Measurements from ENCODE around the gene MEIS2. TPM values are rescaled to one million over a fixed set of nuclear protein-coding genes. Genes with fewer than 3 reads are reported as not detected.

The MEIS2 gene
- total RNA-seq, 2 experiments from 2014 or later, result 0.14 TPM; not detected in 1

DNA sequence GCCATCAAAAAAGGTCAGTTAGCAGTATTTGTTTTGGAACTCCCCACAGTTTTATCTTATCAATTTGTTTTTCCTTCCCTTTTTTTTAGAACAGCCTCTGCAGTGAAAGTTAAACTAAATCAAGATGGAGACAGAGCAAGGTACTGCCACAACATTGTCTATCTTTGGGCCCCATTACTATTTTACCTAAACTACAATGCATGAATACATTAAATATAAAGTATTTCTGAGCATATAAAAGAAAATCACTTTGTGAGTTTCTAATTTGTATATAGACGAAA lies 139.5 kb downstream of the MEIS2 start:
- no peaks in the 10 kb centered on the region for H3K4me1 Mint-ChIP-seq (ENCODE audit: low read depth)
- no peak overlapping the region for H3K4me3 Mint-ChIP-seq
- H3K27ac Mint-ChIP-seq, result no peak overlapping the region
- intact Hi-C loops (cut with micrococcal nuclease), result no loop called here
- H3K9me3 Mint-ChIP-seq, result no peaks in the 10 kb centered on the region
- ATAC-seq (no peak), DNase-seq (no peak)
- ChIA-PET CTCF (no interaction called here), POLR2A (no interaction called here)
- H3K36me3 Mint-ChIP-seq (ENCODE audit: low read depth), result no peaks in the 10 kb centered on the region
- H3K27me3 Mint-ChIP-seq, result peaks cover 2% of the 10 kb centered on the region
- TF ChIP-seq, protein P1, sequence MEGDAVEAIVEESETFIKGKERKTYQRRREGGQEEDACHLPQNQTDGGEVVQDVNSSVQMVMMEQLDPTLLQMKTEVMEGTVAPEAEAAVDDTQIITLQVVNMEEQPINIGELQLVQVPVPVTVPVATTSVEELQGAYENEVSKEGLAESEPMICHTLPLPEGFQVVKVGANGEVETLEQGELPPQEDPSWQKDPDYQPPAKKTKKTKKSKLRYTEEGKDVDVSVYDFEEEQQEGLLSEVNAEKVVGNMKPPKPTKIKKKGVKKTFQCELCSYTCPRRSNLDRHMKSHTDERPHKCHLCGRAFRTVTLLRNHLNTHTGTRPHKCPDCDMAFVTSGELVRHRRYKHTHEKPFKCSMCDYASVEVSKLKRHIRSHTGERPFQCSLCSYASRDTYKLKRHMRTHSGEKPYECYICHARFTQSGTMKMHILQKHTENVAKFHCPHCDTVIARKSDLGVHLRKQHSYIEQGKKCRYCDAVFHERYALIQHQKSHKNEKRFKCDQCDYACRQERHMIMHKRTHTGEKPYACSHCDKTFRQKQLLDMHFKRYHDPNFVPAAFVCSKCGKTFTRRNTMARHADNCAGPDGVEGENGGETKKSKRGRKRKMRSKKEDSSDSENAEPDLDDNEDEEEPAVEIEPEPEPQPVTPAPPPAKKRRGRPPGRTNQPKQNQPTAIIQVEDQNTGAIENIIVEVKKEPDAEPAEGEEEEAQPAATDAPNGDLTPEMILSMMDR (IDR thresholded peaks at IDR 0.05), result no peak

DNA sequence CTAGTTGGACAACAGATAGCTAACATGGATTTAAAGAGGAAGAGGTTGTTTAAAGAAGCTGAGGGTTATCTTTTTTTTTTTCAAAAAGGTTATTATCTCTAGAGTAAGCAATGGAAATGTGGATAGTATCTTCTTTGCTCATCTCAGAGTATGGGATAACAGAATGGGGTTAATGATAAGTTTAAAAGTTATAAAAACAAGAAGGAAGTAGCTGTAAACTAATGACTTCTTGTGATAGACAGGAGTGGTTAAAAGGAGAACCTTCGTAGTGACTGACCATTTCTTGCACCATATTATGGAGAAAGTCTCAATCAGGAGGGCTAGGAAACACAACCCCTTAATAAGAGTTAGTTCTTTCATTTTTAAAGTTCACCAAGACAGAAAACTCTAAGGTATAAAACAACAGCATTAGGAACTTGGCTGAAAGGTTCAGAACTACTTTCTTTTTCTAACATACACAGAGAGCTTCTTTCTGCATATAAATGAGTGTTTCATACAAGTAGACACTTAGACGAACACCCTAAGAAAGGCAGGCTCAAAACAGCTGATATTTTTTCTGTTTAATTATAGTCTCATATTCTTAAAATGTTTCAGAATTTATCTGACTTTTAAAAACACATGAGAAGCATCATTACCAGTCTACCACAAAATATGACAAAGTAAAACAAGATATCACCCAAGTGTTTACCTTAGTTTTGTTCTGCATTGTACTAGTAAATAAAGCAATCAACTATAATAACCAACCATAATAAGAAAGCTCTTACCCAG lies 140.0 kb downstream of the MEIS2 start:
- H3K36me3 Mint-ChIP-seq (ENCODE audit: low read depth), result no peaks in the 10 kb centered on the region
- TF ChIP-seq, protein P1 (IDR thresholded peaks at IDR 0.05), result no peak
- POLR2A ChIA-PET, result no interaction called here
- CTCF ChIA-PET, result no interaction called here
- peaks cover 3% of the 10 kb centered on the region for H3K27me3 Mint-ChIP-seq
- intact Hi-C loops (cut with micrococcal nuclease), result no loop called here
- no peaks in the 10 kb centered on the region for H3K9me3 Mint-ChIP-seq
- no peak overlapping the region for H3K4me3 Mint-ChIP-seq
- H3K27ac Mint-ChIP-seq, result no peak overlapping the region
- DNase-seq (no peak), ATAC-seq (no peak)
- H3K4me1 Mint-ChIP-seq (ENCODE audit: low read depth), result no peaks in the 10 kb centered on the region

DNA sequence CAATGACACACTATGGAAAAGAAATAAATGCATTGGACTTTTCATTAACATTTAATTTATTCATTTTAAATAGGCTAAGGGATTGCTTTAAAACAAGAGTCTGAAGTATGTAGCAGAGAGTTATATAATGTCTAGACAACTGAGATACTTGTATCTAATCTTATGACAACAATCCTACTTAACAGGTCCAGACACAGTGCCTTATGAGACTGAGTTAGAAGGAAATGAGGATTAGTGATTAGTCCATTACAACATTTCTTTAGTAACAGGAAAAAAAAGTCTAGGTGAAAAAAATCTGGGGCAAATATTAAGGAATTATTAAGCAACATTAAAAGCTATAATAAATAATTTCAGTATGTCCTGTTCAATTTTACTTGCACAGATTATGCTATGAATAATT lies 140.6 kb downstream of the MEIS2 start:
- TF ChIP-seq, protein P1 (IDR thresholded peaks at IDR 0.05), result no peak
- H3K4me3 Mint-ChIP-seq, result no peak overlapping the region
- ChIA-PET CTCF (no interaction called here), POLR2A (no interaction called here)
- H3K27ac Mint-ChIP-seq, result no peak overlapping the region
- no peaks in the 10 kb centered on the region for H3K36me3 Mint-ChIP-seq (ENCODE audit: low read depth)
- H3K4me1 Mint-ChIP-seq (ENCODE audit: low read depth), result no peaks in the 10 kb centered on the region
- ATAC-seq, result no peak
- peaks cover 3% of the 10 kb centered on the region for H3K27me3 Mint-ChIP-seq
- H3K9me3 Mint-ChIP-seq, result no peaks in the 10 kb centered on the region
- no peak for DNase-seq
- intact Hi-C loops (cut with micrococcal nuclease), result loop anchor here (10.0 kb wide), 1 partner anchor 55 kb away; no protein-coding TSS in a partner anchor

DNA sequence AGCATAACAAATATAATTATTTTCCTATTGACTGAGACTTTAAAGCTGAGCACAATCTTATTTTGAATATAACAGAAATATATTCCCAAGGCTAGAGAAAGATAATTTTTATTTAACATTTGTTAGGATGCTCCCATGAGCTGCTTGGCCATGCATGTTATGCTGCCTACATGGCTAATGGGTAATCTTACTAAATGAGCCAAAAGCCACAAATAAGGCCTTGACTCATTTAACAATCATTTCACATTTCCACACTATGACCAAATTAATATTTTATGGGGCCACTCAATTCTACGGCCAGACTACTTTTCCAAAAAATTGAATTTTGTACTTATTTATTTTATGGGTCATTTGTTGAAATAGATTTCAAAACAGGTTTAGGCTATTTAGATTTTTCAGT lies 141.7 kb downstream of the MEIS2 start:
- TF ChIP-seq, protein P1 (IDR thresholded peaks at IDR 0.05), result no peak
- no peaks in the 10 kb centered on the region for H3K9me3 Mint-ChIP-seq
- no peak overlapping the region for H3K4me3 Mint-ChIP-seq
- H3K4me1 Mint-ChIP-seq (ENCODE audit: low read depth), result no peaks in the 10 kb centered on the region
- H3K27me3 Mint-ChIP-seq, result peaks cover 3% of the 10 kb centered on the region
- H3K36me3 Mint-ChIP-seq (ENCODE audit: low read depth), result no peaks in the 10 kb centered on the region
- ATAC-seq (no peak), DNase-seq (no peak)
- no peak overlapping the region for H3K27ac Mint-ChIP-seq
- ChIA-PET POLR2A (no interaction called here), CTCF (no interaction called here)
- intact Hi-C loops (cut with micrococcal nuclease), result loop anchor here (10.0 kb wide), 1 partner anchor 56 kb away; no protein-coding TSS in a partner anchor

DNA sequence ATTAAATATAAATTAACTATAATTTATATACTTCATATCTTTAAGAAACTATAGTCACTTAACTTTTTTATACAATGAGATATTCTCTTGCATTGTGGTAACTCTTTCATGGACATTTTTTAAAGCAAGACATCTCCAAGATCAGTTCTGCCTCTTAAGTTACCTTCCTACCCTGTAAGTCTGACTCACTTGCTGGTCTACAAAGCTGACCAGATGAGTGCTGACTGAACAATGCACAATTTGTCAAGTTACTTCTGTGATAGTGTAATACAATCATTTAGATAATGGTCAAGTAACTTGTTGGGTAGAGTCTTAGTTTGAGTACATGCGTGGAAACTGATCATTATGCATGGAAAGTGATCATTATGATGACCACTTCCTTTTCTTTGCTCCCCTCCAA lies 145.9 kb downstream of the MEIS2 start:
- H3K4me1 Mint-ChIP-seq (ENCODE audit: low read depth), result no peaks in the 10 kb centered on the region
- ChIA-PET CTCF (no interaction called here), POLR2A (no interaction called here)
- DNase-seq (no peak), ATAC-seq (no peak)
- H3K27me3 Mint-ChIP-seq, result peaks cover 4% of the 10 kb centered on the region
- no peak overlapping the region for H3K4me3 Mint-ChIP-seq
- intact Hi-C loops (cut with micrococcal nuclease), result loop anchor here (10.0 kb wide), 1 partner anchor 60 kb away; no protein-coding TSS in a partner anchor
- H3K27ac Mint-ChIP-seq, result no peak overlapping the region
- H3K36me3 Mint-ChIP-seq (ENCODE audit: low read depth), result no peaks in the 10 kb centered on the region
- no peaks in the 10 kb centered on the region for H3K9me3 Mint-ChIP-seq
- TF ChIP-seq, protein P1 (IDR thresholded peaks at IDR 0.05), result no peak

Data from activated CD8-positive, alpha-beta T cell treated with anti-CD3 and anti-CD28 coated beads for 36 hours (primary cell).